NCI-H2081 (cell line): ENCODE measurements around the gene CD109.

Experiments used
- DNase-seq, 2 experiments: peaks; one replicate each; lab custom pipeline; 2025; lab: John Stamatoyannopoulos, UW

The CD109 gene

DNA sequence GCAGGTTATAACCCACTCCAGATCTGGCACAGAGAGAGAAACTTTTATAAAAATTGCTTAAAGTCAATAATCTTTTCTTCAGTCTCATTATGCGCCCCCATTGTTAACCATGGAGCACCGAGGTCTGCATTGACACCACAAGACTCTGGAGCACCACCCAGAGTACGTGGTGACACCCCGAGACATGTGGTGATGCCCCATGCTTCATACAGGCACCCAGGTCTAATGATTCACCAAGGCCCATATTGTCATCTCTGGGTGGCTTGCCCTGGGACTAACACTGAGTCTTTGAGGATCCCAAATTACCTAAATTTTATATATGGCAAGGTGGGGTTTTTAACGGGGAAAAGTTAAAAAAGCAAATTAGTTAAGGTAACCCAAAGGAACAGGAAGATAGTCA lies 31.1 kb downstream of the CD109 start:
- DNase-seq = no peak

DNA sequence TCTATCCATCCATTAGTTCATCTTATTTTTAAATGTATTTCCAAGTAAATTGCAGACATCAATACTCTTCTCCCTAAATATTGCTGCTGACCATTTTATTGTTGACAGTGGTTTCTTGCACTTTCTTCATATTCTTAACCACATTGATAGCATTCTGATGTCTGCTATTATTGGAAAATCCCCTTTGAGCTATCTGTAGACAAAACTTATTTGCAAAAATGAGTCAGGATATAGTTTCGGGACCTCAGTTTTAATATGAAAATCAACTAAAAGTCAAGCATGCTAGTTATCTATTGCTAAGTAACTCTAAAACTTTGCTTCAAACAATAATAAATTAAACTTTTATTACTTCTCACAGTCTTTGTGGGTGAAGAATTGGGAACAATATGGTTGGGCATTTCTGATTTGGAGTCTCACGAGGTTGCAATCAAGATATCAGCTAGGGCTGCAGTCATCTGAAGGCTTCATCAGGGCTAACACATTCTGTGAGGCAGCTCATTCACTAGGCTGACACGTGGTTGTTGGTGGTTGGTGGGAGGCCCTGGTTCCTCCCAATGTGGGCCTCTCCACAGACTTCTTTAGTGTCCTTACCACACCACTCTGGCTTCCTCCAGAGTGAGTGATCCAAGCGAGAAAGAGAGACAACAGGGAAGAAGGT lies 32.7 kb downstream of the CD109 start:
- no peak for DNase-seq

DNA sequence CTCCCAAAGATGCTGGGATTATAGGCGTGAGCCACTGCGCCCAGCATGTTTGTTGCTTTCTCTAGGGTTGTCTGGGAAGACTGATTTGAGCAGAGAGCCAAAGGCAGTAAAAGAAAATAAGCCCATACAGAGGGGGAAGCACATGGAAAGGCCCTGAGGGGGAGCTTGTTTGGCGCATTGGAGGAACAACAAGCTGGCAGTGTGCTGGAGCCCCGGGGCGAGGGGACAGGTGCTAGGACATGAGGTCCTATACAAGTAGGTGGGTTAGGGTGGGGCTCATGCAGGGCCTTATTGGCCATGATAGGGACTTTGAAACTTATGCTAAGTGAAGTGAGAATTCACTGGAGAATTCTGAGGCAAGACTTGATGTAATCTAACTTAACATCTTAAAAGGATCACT lies 35.3 kb downstream of the CD109 start:
- no peak for DNase-seq

DNA sequence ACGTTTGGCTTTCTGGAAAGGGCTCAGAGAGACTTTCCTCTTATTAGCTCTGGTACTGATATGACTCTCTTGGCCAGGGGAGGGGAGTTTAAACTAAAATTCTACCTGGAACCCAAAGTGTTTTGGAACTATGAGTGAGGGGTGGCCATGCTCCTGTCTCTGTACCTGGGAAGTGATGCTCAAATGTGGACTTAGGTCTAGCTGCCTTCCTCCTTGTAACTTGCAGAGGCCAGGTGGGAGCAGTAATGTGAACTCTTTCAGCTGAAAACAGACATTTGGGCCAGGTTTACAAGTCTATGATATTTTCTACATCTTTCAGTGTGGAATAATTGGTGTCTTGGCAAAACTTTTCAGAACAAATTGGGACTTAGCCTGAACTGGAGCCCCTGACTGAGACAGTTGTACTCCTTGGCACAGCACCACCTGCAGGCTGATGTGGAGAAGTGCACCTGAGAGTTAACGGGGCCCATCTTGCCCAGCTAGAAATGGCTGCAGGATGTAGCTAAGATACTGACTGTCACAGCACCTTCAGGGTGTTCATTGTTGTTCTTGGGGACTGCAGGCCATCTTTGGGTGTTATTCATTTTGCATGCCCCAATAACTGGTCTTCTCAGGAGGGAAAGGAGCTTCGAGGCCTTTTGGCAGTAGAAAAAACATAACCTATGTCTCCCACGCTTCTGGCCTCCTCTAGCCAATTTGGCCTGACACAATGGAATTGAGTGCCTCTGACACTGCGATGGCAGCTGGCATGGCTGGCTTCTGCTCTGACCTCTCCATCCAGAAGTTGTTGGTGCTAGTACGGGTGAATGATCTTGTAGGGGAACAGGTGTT lies 37.1 kb downstream of the CD109 start:
- peak; percentile 8 to 52 for DNase-seq

DNA sequence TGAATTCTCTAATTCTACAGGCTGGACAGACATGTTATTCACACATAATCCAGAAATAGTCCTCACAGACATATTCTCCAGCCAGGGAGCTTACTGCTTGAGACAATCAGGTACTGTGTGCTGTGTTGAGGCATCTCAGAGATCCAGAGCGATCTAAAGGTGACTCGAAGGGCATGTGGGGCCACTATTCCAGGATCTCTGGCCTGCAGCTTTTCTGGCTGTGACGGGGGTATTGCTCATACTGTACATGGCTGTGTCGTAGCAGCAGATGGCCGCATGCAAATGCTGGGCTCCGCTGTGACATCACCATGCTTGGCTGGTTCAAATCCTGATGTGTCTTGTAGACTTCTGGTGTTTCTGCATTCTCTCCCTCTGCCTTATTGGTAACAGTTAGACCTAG lies 37.8 kb downstream of the CD109 start:
- no peak for DNase-seq

DNA sequence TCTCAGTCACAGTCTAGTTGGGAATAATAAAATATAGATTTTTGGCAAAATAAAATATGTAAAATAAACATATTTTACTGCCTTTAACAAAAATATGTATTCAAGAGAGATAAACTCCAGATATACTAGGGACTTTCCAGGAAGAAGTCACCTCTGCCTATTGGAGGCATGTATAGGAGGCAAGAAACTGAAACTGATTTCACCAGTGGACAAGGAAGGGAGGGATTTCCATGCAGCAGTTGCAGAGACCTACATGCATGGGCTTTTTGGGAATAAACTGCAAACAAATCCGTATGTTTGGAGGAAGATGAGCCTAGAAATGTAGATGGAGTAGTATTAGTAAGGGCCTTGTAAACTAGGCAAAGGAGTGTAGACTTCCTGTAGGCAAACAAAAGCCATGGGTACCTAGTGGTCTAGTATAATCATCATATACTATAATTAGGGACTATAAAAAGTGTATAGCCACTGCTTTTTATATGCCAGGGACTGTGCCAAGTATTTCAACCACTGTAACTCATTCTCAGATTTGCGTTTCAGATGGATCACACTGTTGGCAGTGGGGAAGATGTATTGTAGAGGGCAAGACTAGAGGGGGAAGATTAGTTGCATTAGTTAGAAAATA lies 38.9 kb downstream of the CD109 start:
- no peak for DNase-seq

DNA sequence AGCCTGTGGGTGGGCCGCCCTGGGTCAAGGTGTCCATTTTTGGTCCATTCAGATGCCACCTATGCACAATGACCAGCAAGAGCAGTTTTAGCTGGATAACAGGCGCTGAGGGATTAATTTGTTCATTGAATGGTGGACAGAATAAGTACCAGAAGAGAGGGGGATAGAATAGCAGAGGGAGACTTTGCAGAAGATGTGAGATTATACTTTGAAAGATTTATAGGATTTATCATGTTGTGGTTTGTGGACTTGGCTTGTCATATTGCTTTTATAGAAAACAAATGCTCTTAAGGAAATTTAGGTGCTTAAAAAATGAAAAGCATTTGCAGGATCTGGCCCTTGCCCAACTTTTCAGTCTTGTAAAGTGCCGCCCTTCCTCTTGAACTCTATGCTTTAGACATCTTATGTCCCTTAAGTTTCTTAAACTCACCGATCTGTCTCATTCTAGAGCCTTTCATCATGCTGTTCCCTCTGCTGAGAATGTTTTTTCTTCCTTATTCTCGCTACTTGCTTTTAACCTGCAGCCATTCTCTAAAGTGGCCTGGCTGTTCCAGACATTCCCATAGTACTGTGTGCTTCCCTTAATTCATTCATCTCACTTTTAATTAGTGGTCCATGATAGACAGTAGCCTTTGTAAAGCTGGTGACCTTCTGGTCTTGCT lies 42.5 kb downstream of the CD109 start:
- no peak for DNase-seq

DNA sequence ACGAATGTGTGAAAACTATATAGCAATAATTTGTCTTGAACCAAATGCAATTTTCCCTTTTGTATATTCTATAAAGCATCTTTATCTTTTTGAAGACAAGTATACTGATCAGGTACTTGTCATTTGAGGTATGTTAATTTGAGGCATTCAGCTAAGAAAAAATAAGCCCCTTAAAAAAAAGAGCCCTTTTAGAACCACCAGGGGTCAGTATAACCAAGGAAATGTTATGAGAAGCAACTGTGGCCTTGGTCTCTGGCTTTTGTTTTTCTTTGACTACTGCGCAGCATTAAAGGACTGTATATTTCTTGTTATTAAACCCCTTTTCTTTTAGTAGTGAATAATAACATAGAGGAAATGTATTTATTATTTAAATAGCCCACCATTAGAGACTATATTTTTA lies 43.1 kb downstream of the CD109 start:
- peak; percentile 53 to 62 for DNase-seq

DNA sequence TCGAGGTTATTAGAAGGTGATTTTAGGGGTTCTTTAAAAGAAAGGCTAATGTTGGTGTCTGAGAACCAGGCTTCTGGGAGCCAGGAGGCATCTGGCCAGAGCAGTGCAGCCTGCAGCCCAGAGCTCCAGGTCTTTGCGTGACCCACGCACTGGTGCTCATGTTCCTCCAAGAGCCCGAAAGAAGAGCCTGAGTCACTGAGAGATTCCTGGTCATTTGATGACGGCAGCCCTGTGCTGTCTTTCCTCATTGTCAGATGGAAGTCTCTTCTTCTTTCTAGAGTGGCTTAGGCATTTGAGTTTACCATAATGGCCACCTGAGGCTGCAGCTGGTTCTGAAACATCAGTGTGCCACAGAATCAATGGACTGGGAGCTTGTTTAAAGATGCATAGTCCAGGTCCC lies 46.4 kb downstream of the CD109 start:
- DNase-seq = no peak

DNA sequence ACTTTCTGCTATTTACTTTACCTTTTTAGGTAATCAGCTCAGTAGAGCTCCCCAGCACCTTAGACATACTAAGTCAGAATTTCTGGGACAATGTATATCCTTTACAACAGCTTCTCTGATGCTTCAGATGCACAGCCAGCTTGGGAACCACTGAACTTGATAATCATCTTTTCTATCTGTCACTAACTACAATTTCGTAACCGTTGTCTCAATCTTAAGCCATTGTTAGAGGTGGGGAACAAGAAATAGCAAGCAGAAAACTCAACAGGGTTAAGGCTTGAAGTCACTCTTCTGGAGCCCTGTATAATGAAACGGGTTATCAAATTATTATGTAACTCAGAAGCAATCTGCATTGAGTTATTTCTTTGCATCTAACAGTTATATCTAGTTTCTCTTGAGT lies 47.1 kb downstream of the CD109 start:
- DNase-seq = no peak

DNA sequence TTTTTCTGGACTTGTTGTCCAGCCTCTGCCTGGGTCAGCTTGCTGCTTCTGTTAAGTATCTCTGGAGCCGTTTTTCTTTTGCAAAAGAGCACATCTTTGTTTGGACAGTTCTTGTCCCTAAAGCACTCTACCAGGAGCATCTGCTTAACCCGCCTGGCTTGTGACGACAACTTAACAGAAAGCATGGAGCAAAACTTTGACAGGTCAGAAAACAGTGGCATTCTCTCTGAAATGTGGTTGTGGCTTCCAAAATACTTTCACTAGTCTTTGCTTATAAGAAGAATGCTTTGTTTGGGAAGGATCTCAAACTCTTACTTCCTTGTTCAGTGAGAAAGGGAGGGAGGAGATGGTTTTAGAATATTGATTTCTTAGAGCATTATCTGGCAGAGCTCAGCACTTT lies 47.6 kb downstream of the CD109 start:
- DNase-seq = no peak

DNA sequence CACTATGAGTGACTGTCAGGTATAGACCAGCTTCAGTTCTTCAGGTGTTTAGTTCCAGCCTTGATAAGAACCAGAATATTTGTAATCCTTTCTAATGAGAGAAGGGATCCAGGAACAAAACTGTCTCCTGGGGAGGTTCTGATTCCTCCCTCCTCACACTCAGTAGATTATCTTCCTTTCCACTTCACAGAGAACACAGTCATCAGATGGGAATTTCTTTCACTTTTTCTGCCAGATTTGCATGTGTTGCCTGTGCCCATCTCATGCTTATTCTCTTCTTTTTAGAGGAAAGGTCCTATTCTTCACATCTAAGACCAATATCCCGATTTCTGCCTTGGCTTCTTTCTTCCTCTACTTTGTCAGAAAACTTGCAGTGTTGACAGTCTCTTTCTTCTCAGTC lies 50.8 kb downstream of the CD109 start:
- no peak for DNase-seq

DNA sequence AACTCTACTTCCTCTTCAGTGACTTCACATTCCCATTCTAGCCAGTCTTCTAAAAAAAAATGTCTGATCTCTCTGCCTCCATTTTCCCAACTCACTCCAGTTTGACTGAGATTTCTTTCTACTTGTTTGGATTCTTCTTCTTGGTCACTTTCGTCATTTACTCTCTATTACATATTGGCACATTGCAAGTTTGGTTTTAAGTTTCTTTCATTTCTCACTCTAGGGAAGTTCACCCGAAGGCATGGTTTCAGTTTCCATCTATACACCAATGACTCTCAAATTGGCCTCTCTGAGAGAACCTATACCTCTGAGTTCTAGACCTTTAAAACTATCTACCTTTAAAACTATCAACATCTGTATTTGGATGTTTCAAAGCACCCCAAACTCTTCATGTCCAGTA lies 51.3 kb downstream of the CD109 start:
- no peak for DNase-seq

DNA sequence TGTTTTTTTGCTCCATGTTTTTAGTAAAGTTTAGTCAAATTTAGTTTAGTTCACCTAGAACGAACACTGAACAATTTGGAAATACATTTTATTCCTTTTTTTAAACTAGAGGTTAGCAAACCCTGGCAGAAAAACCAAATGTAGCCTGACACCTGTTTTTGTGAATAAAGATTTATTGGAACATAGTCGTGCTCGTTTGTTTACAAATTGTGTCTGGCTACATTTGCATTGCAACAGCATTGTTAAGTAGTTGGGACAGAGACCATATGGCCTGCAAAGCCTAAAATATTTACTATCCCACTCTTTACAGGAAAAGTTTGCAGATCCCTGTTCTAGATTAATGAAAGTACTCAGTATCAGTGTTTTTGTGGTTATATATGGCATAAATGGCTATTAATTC lies 56.9 kb downstream of the CD109 start:
- no peak for DNase-seq

DNA sequence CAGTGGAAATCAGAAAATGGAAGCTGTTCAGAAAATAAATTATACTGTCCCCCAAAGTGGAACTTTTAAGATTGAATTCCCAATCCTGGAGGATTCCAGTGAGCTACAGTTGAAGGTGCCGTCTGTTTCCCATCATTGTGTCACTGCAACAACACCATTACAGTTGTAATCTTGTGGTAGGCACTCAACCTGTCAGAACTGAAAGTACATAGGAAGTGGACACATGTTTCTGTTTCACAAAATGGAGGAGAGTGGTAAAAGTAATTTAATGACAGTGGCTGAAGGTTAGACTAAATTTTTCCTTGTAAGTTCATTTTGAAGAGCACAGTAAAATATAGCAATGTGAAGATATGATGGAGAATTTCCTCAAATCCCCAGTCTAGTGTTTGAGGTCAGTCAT lies 70.0 kb downstream of the CD109 start:
- DNase-seq = no peak

DNA sequence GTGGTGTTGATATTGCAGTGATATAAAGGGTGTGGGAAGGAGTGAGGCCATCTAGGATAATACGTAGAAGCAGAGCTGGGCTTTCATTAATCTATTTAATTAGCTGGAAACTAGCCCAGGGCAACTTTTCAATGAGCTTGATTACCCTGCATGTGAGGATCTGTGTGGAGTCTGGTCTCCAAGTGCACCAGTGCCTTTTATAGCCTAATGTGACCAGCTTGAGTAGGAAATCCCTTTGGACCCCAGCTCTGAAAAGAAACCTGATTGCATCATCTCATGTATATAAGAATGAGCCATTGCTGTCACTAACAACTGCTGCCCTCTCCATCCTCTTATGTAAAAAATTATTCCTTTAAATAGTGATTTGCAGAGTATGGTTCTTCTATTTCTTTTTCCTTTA lies 72.6 kb downstream of the CD109 start:
- DNase-seq = no peak

DNA sequence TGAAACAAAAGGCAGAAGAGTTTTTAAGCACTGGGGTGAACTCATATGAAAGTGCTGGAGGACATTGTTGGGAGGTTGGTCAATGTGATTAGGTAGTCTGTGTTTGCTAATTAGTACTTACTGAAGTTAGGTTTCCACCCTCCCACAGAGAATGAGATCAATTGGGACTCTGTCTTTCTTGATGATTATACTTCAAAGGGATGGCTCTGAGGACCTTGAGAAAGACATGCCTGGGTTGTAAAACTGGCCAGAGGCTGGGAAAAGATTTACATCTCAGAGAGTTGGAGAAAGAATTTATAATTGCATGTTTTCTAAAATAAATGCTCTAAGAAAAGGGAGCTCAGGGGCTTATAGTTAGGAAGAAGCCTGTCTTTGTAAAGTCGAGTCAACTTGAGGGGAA lies 74.0 kb downstream of the CD109 start:
- DNase-seq = no peak

DNA sequence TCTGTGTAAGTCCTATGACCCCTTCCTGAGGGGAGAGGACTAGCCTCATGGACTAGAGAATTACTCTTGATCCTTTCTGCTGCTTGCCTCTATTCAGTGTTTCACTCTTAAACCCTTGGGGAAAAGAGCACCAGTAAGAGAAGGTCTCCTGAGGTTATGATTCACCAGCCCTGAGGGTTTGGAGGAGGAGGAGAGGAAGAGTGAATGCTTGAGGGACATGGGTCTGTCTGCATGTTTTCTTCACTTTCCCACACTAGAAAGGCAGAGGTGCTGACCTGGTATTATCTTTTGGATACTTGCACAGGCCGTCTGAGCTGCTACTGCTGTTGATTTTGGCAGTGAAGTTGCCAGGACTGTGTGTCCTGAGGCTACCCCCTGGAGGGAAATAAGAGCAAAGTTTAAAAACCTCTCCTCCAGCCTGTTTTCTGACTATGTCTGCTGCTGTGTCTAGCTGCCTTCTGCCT lies 78.3 kb downstream of the CD109 start:
- DNase-seq = no peak

DNA sequence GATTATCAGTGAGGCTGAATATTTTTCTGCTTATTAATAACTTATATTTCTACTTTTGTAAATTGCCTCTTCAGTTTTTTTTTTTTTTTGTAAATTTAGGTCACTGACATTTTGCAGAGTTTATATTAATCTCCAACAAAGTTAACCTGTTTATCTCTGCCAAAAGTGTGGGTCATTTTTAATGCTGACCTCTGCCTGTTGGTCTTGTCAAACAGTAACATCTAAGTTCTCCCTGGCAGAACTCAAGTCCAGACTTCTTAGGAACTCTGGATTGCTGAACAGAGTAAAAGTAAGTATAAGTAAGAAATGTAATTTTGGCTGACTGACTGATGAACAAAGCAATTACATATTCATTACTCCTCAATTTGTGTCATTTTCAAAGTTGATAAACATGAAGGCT lies 83.9 kb downstream of the CD109 start:
- DNase-seq = no peak

DNA sequence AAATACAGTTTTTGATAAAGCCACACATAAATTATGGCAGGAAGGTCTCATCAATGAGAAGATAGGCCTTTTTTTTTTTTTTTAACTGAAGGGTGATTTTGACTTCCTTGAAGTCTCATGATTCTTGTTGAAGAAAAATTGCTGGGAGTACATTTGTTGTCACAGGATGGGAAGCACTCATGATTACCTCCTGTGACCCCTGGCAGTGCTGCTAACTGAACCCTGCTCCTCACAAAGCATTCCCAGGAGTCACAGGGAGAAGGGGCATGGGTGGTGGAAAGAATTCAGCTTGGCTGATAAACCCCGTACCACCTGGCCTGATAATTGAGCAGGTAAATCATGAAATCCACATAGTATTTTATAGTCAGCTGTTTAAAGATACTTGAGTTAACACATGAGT lies 86.9 kb downstream of the CD109 start:
- DNase-seq = no peak

DNA sequence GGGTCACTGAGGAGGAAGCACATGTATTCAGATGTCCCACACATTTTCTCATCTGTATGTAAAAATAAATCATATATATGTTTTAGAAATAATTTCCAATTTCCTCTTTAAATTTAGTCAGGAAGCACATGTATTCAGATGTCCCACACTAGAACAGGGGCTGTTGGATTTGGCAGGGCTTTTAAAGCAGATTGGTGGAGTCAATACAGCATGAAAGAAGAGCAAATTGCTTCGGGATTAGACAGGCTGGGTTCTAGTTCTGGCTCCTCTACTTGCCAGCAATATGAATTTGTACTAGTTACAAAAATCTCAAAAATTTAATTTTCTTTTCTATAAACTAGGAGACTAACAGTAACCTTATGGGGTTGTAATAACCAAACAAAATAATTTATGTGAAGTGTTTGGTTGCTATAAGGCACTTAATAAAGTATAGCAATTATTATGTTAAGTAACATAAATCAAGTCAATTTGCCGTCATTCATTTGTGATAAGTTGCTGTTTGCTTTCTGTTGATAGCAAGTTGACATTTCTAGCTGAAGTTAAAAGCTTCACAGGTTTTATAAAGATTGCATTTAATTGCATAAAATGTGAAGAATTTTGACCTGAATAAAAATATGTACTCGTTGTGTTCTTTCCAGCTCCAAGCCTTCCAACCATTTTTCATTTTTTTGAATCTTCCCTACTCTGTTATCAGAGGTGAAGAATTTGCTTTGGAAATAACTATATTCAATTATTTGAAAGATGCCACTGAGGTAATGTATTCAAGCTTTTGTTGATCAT lies 88.9 kb downstream of the CD109 start:
- DNase-seq = no peak

DNA sequence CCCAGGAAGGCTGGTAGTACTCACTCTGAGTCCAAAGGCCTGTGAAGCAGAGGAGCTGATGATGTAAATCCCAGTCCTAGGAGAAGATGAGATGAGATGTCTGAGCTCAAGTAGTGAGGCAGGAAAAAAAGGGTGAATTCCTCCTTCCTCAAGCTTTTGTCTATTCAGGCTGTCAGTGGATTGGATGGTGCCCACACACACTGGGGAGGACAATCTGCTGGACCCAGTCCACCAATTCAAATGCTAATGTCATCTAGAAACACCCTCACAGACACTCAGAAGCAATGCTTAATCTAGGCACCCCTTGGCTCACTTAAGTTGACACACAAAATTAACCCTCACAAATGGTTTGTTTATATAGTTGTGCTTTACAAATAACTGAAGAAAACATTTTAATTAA lies 94.6 kb downstream of the CD109 start:
- no peak for DNase-seq
